Measurements from ENCODE around the gene KCNJ16.

Gene KCNJ16

GRCh38 chr17:70099884-70100283 lies 24.9 kb downstream of the KCNJ16 start:
- no peak for TF ChIP-seq CTCF (conservative IDR thresholded peaks at IDR 0.05)
- TF ChIP-seq ZFX (IDR thresholded peaks at IDR 0.05), result no peak
- no peak overlapping the region for H3K27ac ChIP-seq

- TF ChIP-seq CTCF (conservative IDR thresholded peaks at IDR 0.05) (no peak), ZFX (IDR thresholded peaks at IDR 0.05) (no peak)
- H3K27ac ChIP-seq, result no peak overlapping the region
Observed at GRCh38 chr17:70100983-70101382, 26.0 kb downstream of the KCNJ16 start.

- H3K27ac ChIP-seq, result no peak overlapping the region
- TF ChIP-seq ZFX (IDR thresholded peaks at IDR 0.05), result no peak
- TF ChIP-seq CTCF (conservative IDR thresholded peaks at IDR 0.05), result no peak
Observed at GRCh38 chr17:70102531-70102930, 27.5 kb downstream of the KCNJ16 start.

- no peak overlapping the region for H3K27ac ChIP-seq
- no peak for TF ChIP-seq CTCF (conservative IDR thresholded peaks at IDR 0.05)
Observed at GRCh38 chr17:70104791-70105523, 29.9 kb downstream of the KCNJ16 start.

GRCh38 chr17:70105641-70106040 lies 30.6 kb downstream of the KCNJ16 start:
- no peak overlapping the region for H3K27ac ChIP-seq
- TF ChIP-seq CTCF (conservative IDR thresholded peaks at IDR 0.05) (no peak), ZFX (IDR thresholded peaks at IDR 0.05) (no peak)

GRCh38 chr17:70106551-70106950 lies 31.5 kb downstream of the KCNJ16 start:
- no peak for TF ChIP-seq ZFX (IDR thresholded peaks at IDR 0.05)
- no peak for TF ChIP-seq CTCF (conservative IDR thresholded peaks at IDR 0.05)
- no peak overlapping the region for H3K27ac ChIP-seq

- no peak overlapping the region for H3K27ac ChIP-seq
Observed at GRCh38 chr17:70107441-70107840, 32.4 kb downstream of the KCNJ16 start.

More at GRCh38 chr17:70107441-70107840, 32.4 kb downstream of the KCNJ16 start:
- TF ChIP-seq CTCF (conservative IDR thresholded peaks at IDR 0.05) (no peak), ZFX (IDR thresholded peaks at IDR 0.05) (no peak)
